HUES64 (cell line): ENCODE measurements around the gene CERK.

ENCODE experiments used
- H3K27ac ChIP-seq: 2 replicates; pipeline ENCODE4 v1.7.0; 2013; ENCODE audit warnings: low read depth, low read length, inconsistent platforms
- H3K27me3 ChIP-seq: 2 replicates; pipeline ENCODE4 v1.6.1; 2013; ENCODE audit warnings: mild to moderate bottlenecking, low read length; ENCODE audit not compliant: insufficient read depth
- H3K36me3 ChIP-seq: 2 replicates; pipeline ENCODE4 v1.6.1; 2013; ENCODE audit warnings: mild to moderate bottlenecking, low read length; ENCODE audit not compliant: insufficient read depth
- H3K4me1 ChIP-seq: 2 replicates; pipeline ENCODE4 v1.6.1; 2013; ENCODE audit warnings: mild to moderate bottlenecking, low read length, moderate library complexity; ENCODE audit not compliant: insufficient read depth
- H3K4me3 ChIP-seq: 2 replicates; pipeline ENCODE4 v1.5.1; 2013; ENCODE audit warnings: mild to moderate bottlenecking, low read length, moderate library complexity
- H3K9ac ChIP-seq: 2 replicates; pipeline ENCODE4 v1.6.1; 2013; ENCODE audit warnings: mild to moderate bottlenecking, low read depth, low read length
- H3K9me3 ChIP-seq: 2 replicates; pipeline ENCODE4 v1.6.1; 2013; ENCODE audit warnings: low read depth, low read length; ENCODE audit not compliant: insufficient read depth
- WGBS: fragments of 150-250, 120-280 bp; methylation state at CpG from one replicate; pipeline ENCODE4 v1.1.7; 2013; ENCODE audit warnings: missing lambda C conversion rate; 5-methylcytosine and 5-hydroxymethylcytosine counted together

CERK gene

DNA sequence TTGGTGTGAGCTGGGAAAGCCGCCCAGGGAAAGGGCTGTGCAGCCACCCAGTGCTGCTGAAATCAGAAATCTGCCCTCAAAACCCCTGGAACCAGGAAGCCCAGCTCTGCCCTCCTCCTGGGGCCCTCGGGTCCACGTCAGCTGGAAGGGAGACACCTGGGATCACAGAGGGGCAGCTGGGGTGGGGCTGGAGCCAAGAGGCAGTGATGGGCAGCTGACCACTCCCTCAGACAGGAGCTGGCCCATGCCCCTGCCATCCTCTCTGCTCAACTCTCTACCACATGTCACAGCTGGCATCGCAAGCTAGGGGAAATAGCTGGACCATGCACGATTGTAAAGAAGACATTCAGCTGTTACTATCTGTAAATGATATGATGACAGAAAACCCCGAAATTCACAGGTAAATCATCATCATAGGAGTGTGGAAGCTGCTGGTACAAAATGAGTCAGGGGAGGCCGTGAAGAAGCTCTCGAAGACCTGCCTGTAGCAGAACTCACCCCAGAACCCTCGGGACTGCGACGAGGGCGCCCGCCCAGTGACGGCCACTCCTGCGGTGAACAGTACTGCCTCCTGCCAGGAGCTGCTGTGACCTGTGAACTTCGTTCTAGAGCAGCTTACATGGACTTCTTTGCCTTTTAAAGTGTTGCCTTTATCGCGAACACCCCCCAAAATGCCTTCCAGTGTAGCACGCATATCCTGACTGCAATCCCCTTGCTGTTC lies 55.9 kb downstream of the CERK start:
- Histone ChIP-seq H3K9ac (no peak overlapping the region), H3K4me3 (no peak overlapping the region), H3K36me3 (peaks cover 16% of the 10 kb centered on the region), H3K27ac (no peak overlapping the region), H3K9me3 (no peaks in the 10 kb centered on the region), H3K27me3 (no peaks in the 10 kb centered on the region), H3K4me1 (no peaks in the 10 kb centered on the region)
- WGBS: 89% methylated on average over 19 of the region's 19 CpGs

DNA sequence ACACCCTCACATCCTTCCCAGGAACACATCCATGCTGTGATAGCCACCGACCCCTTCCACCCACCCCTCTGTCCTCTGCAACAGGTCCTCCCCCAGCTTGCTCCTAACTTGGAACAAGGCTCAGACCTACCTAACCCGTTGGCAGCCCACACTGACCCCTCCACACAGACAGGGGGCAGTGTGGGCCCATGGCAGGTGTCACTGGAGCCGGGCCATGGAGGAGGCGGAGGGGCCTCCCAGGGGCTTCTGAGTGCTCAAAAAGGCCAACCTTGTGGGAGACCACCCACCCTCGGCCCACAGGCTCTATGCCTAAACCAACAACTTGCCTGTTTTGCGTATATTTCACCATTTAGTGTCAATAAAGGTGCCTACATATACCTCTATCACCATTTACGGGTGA lies 57.0 kb downstream of the CERK start:
- Histone ChIP-seq H3K27ac (no peak overlapping the region), H3K9me3 (no peaks in the 10 kb centered on the region), H3K9ac (no peak overlapping the region), H3K27me3 (no peaks in the 10 kb centered on the region), H3K36me3 (peaks cover 7% of the 10 kb centered on the region), H3K4me3 (no peak overlapping the region), H3K4me1 (no peaks in the 10 kb centered on the region)
- 84% methylated on average over 7 of the region's 7 CpGs for WGBS

DNA sequence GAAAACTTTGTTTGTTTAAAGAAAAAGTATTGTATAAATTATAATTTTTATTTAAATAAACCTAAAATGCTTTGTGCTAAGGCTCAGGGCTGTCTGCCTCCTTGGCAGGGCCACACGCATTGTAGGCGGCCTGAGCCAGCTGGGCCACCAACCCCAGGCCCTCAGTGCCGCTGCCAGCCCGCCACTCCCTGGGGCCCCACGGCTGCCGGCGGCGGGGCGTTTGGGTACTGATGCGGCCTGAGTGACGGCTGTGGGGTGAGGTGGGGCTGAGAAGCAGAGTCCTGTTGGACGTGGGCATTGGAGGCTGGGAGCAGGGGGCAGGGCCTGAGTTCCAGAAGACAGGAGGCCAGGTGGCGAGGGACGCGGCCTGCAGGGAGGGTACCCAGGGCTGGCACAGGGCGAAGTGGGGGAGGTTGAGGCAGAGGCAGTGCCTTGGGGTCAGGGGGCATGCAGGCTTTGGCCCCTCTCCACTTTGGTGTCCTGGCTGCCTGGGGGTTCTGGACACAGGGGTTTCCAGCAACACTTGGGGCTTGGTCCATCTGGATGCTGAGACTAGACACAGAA lies 58.3 kb downstream of the CERK start:
- Histone ChIP-seq H3K9me3 (no peaks in the 10 kb centered on the region), H3K27ac (no peak overlapping the region), H3K27me3 (no peaks in the 10 kb centered on the region), H3K4me3 (no peak overlapping the region), H3K4me1 (no peaks in the 10 kb centered on the region), H3K9ac (no peak overlapping the region), H3K36me3 (0 out of 2 replicates have a peak, but pooled peaks cover 2% of the 10 kb centered on the region)
- WGBS: 94% methylated on average over 16 of the region's 16 CpGs

DNA sequence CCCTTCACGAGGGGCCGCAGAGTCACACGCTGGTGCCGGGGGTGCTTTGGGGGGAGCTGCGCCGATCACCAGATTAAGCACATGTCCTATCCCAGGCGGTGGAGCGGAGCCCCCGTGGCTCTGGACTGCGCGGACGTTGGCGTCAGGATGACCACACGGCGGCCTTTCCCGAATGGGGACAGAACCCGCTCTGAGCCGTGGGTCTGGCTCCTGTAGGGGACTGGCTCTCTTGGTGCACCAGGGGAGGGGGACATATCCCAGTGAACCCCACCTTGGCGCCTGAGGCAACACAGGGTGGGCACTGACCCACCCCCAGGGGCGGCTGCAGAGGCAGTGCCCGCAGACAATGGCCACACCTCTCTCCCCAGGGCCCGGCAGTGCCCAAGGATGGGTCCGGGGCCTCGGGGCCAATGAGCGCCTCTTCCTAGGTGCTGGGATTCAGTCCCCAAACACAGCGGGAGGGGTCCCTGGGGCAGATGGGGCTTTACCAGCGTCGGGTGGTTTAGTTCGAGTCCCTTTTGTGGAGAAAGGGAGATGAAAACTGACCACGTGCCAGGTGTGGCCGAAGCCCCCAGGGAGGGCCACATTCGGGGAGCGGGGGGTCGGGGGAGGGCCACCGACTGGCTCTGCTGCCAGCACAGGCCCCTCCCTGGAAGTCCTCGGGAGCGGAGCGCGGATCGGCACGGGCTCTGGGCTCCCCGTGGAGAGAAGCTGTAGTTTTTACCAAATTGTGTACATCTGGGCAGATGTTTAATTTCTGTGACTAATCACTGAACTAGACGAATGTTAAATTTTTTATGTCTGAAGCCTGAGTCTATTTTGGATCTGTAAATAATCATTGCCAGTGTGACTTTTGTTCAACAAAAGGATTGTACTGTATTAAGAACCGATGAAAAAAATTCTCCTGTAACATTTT lies 59.0 kb downstream of the CERK start:
- Histone ChIP-seq H3K36me3 (0 out of 2 replicates have a peak, but pooled peaks cover 6% of the 10 kb centered on the region), H3K27me3 (no peaks in the 10 kb centered on the region), H3K4me3 (no peak overlapping the region), H3K9ac (no peak overlapping the region), H3K27ac (no peak overlapping the region), H3K4me1 (no peaks in the 10 kb centered on the region), H3K9me3 (no peaks in the 10 kb centered on the region)
- WGBS: 94% methylated on average over 43 of the region's 44 CpGs

DNA sequence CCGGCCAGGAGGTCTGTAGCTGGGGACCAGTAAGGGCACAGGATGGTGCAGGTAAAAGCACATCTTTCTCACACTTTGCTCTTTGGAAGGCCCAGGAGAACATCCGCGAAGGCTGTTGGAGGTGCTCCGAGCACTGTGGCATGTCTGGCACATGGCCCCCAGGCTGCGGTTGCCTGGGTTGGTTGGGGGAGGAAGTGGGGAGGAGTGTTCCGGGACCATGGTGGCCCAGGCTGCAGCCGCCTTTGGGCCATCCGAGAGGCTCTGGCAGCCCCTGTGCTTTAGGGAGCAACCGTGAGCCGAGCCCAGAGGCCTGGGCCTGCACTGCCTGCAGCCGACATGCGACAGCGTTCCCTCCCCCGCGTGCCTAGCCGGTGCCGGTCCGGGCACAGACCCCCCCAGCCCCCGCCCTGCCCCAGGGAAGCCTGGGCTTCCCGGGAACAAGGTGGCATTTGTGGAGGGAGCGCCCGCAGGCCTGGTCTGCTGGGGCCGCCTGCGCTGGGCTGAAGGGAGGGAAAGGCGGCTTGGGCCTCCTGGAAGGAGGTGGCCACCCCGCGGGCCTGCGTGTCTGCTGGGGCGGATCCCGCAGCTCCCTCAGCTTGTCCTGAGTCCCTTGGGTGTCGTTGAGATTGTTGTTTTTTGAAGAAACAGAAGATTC lies 59.9 kb downstream of the CERK start:
- no peak overlapping the region for H3K27ac ChIP-seq
- H3K9ac ChIP-seq: no peak overlapping the region
- no peaks in the 10 kb centered on the region for H3K9me3 ChIP-seq
- 0 out of 2 replicates have a peak, but pooled peaks cover 6% of the 10 kb centered on the region for H3K36me3 ChIP-seq
- no peak overlapping the region for H3K4me3 ChIP-seq
- WGBS: 92% methylated on average over 31 of the region's 31 CpGs
- H3K27me3 ChIP-seq: no peaks in the 10 kb centered on the region
- no peaks in the 10 kb centered on the region for H3K4me1 ChIP-seq

DNA sequence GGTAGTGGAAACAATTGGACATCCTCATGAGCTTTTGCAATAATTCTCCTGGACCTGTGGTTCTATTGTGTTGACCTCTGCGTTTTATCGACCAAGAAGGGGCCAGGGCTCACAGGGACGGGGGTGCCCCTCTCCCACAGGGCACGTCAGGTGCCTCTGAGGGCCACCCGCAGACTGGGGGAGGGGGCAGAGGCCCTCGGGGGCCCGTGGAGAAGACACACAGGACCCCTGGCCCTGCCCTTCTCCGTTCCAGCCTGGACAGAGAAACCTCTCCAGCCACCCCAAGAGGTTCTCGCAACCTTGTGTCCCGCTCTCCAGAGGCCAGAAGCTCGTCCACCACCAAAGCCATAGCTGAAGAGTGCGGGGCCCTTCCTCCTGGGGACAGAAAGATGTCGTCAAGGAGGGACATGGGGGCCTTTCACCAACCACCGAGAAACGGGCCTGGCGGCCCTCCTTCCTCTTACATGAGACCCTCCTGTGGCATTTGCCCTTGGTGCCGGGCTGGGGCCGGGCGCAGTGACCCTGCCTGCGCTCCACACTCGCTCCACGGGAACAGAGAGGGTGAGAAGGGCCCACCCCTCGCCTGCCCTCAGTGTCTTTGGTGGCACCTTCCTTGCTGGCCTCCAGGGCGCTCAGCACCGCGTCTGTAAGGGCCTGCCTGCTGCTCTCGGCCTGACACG lies 60.6 kb downstream of the CERK start:
- H3K4me1 ChIP-seq: no peaks in the 10 kb centered on the region
- H3K27ac ChIP-seq: no peak overlapping the region
- 94% methylated on average over 28 of the region's 28 CpGs for WGBS
- no peak overlapping the region for H3K9ac ChIP-seq
- H3K27me3 ChIP-seq: no peaks in the 10 kb centered on the region
- no peak overlapping the region for H3K4me3 ChIP-seq
- H3K36me3 ChIP-seq: 0 out of 2 replicates have a peak, but pooled peaks cover 6% of the 10 kb centered on the region
- no peaks in the 10 kb centered on the region for H3K9me3 ChIP-seq

DNA sequence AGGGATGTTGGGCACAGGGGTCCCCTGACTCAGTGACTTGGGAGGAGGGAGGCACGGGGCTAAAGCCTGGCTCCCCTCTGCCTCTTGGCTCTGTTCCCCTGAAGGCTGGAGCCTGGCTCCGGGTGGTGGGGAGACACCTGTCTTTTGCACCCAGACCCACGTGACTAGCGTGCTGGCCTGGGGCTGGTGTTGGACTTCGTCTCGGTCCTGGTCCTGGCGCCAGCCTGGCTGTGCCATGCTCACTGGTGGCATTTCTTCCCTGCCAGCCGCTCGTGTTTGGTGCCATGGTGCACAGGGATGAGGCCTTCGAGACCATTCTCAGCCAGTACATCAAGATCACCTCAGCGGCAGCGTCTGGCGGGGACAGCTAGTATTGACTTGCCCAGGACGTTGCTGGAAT lies 61.2 kb downstream of the CERK start:
- Histone ChIP-seq H3K4me1 (no peaks in the 10 kb centered on the region), H3K36me3 (0 out of 2 replicates have a peak, but pooled peaks cover 6% of the 10 kb centered on the region), H3K27ac (no peak overlapping the region), H3K9ac (no peak overlapping the region), H3K9me3 (no peaks in the 10 kb centered on the region), H3K4me3 (no peak overlapping the region), H3K27me3 (no peaks in the 10 kb centered on the region)
- 96% methylated on average over 14 of the region's 14 CpGs for WGBS

DNA sequence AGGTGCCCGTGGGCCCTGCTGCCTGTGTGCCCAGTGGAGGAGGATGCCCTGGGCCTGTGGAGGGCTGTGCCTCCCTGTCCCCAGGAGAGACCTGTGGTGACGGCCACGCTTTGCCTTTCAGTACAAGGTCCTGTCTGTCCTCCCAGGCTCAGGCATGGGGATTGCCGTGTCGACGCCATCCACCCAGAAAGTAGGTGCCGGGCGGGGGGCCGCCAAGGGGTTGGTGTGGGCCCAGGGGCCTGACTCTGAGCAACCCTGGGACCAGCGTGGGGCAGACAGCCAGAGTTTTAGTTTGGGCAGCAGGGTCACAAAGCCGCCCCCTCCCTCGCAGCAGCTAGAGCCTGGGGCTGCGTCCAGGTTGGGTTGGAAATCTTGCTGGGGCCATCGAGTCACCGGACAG lies 61.6 kb downstream of the CERK start:
- Histone ChIP-seq H3K36me3 (0 out of 2 replicates have a peak, but pooled peaks cover 6% of the 10 kb centered on the region), H3K27me3 (no peaks in the 10 kb centered on the region), H3K4me1 (no peaks in the 10 kb centered on the region), H3K27ac (no peak overlapping the region), H3K4me3 (no peak overlapping the region), H3K9ac (no peak overlapping the region), H3K9me3 (no peaks in the 10 kb centered on the region)
- WGBS: 93% methylated on average over 15 of the region's 15 CpGs

DNA sequence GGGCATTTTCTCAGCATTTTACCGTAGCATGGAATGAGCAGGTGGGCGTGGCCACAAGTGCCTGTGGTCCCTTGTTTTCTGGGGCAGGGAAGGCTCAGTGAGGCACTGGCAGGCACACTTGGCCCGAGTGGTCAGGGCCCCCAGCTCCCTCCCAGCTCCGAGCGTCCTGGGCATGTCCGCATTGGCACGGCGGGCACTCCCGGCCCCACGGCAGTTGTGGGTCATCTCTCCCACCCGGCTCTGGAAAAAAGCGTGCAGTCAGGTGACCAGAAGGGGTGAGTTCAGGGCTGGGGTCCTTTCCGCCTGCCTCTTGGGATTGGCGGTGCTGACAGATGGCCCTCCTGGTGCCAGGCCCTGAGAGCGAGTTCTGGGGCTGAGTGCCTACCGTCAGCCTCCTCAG lies 62.1 kb downstream of the CERK start:
- WGBS: 89% methylated on average over 16 of the region's 16 CpGs
- Histone ChIP-seq H3K9ac (no peak overlapping the region), H3K27me3 (no peaks in the 10 kb centered on the region), H3K4me1 (no peaks in the 10 kb centered on the region), H3K27ac (no peak overlapping the region), H3K36me3 (0 out of 2 replicates have a peak, but pooled peaks cover 6% of the 10 kb centered on the region), H3K9me3 (no peaks in the 10 kb centered on the region), H3K4me3 (no peak overlapping the region)

DNA sequence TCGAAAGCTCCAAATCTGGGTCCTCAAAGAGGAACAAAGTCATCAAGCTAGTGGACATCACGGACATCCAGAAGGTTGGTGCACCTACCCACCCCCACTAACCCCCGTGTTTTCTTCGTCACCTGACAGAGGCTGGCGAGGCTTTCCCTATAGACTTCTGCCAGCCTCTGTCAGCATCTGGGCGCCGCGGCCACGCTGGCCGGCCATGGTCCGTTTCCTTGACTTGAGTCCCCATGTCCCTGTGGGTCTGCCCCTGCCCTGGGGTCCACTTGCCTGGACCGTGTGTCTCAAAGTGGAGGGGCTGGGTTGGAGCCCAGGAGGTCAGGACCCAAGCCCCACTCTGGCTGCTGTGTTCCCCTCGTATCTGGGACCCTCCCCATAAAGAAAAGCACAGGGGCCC lies 62.6 kb downstream of the CERK start:
- Histone ChIP-seq H3K27me3 (no peaks in the 10 kb centered on the region), H3K9ac (no peak overlapping the region), H3K4me3 (no peak overlapping the region), H3K27ac (no peak overlapping the region), H3K4me1 (no peaks in the 10 kb centered on the region), H3K36me3 (0 out of 2 replicates have a peak, but pooled peaks cover 6% of the 10 kb centered on the region), H3K9me3 (no peaks in the 10 kb centered on the region)
- WGBS: 93% methylated on average over 13 of the region's 13 CpGs
